Nephron progenitor cell (in vitro differentiated cells): ENCODE data around the gene KLHDC3.

ENCODE experiments used
- DNase-seq: peaks from one replicate; pipeline ENCODE4 v3.0.0; 2021
- H3K27ac Mint-ChIP-seq: 2 replicates; pipeline ENCODE4 v1.8.0; 2021; ENCODE audit warnings: mild to moderate bottlenecking, moderate library complexity, mixed read lengths
- H3K27me3 Mint-ChIP-seq: 2 replicates; pipeline ENCODE4 v1.8.0; 2021; ENCODE audit warnings: mild to moderate bottlenecking, low read depth, mixed read lengths; ENCODE audit not compliant: poor library complexity
- H3K36me3 Mint-ChIP-seq: 2 replicates; pipeline ENCODE4 v1.8.0; 2021; ENCODE audit warnings: low read depth, mixed read lengths
- H3K4me1 Mint-ChIP-seq: 2 replicates; pipeline ENCODE4 v1.8.0; 2021; ENCODE audit warnings: mixed read lengths
- H3K4me3 Mint-ChIP-seq: 2 replicates; pipeline ENCODE4 v1.8.0; 2021; ENCODE audit warnings: mild to moderate bottlenecking, moderate library complexity, mixed read lengths
- H3K9me3 Mint-ChIP-seq: 2 replicates; pipeline ENCODE4 v1.8.0; 2021; ENCODE audit warnings: mild to moderate bottlenecking, moderate library complexity, mixed read lengths
- TF ChIP-seq, protein P1 (sequence below): fragments of 200-600 bp; sonication (generic); IDR thresholded peaks from 2 replicates; pipeline ENCODE4 v1.5.0; 2021; ENCODE audit warnings: antibody characterized with exemption

KLHDC3 gene

DNA sequence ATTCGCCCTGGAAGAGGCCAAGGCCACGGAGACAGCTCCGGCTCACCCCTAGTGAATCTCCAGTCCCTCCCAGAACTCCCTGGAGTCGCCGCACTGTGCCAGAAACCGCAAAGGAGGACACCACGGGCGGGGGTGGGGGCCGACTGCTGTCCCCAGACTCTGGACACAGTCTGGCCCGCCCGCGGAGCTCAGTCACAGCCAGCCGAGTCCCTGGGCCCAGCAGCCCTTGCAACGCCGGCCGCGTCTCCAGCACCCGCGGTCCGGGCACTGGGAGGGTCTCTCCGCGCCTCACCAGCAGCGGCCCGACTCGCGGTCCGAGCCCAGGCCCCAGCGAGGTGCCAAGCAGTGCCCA, 35.6 kb upstream of the KLHDC3 start:
- Mint-ChIP-seq H3K4me1 (peaks cover 23% of the 10 kb centered on the region), H3K4me3 (peak overlapping the region; percentile 87), H3K27me3 (peaks cover 8% of the 10 kb centered on the region), H3K9me3 (no peaks in the 10 kb centered on the region), H3K27ac (no peak overlapping the region), H3K36me3 (peaks cover 21% of the 10 kb centered on the region)
- peak; percentile 59 for DNase-seq
- TF ChIP-seq, protein P1, sequence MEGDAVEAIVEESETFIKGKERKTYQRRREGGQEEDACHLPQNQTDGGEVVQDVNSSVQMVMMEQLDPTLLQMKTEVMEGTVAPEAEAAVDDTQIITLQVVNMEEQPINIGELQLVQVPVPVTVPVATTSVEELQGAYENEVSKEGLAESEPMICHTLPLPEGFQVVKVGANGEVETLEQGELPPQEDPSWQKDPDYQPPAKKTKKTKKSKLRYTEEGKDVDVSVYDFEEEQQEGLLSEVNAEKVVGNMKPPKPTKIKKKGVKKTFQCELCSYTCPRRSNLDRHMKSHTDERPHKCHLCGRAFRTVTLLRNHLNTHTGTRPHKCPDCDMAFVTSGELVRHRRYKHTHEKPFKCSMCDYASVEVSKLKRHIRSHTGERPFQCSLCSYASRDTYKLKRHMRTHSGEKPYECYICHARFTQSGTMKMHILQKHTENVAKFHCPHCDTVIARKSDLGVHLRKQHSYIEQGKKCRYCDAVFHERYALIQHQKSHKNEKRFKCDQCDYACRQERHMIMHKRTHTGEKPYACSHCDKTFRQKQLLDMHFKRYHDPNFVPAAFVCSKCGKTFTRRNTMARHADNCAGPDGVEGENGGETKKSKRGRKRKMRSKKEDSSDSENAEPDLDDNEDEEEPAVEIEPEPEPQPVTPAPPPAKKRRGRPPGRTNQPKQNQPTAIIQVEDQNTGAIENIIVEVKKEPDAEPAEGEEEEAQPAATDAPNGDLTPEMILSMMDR = no peak

- TF ChIP-seq, protein P1 = no peak
- Mint-ChIP-seq H3K36me3 (peaks cover 17% of the 10 kb centered on the region), H3K9me3 (no peaks in the 10 kb centered on the region), H3K27ac (peak within 1 kb of the TSS; percentile 68), H3K27me3 (peaks cover 8% of the 10 kb centered on the region), H3K4me3 (peak within 1 kb of the TSS; percentile 89), H3K4me1 (peaks cover 28% of the 10 kb centered on the region)
- peak; percentile 91 for DNase-seq
Observed at GRCh38 chr6:42978839-42979522, 35.1 kb upstream of the KLHDC3 start, which contains the start of gene PEX6. TSS of gene PEX6 (minus strand) at chr6:42979181. CDS start at chr6:42979150, 31 bp downstream.

- peaks cover 14% of the 10 kb centered on the region for H3K36me3 Mint-ChIP-seq
- H3K27ac Mint-ChIP-seq = peak overlapping the region; percentile 68
- peaks cover 30% of the 10 kb centered on the region for H3K4me1 Mint-ChIP-seq
- no peak for DNase-seq
- H3K4me3 Mint-ChIP-seq = peak overlapping the region; percentile 89
- TF ChIP-seq, protein P1 = no peak
- peaks cover 8% of the 10 kb centered on the region for H3K27me3 Mint-ChIP-seq
- no peaks in the 10 kb centered on the region for H3K9me3 Mint-ChIP-seq
Observed at GRCh38 chr6:42979523-42980177, 34.4 kb upstream of the KLHDC3 start.

GRCh38 chr6:42981836-42982235, 32.2 kb upstream of the KLHDC3 start:
- TF ChIP-seq, protein P1 = no peak
- peaks cover 45% of the 10 kb centered on the region for H3K4me1 Mint-ChIP-seq
- peaks cover 6% of the 10 kb centered on the region for H3K36me3 Mint-ChIP-seq
- H3K27ac Mint-ChIP-seq = no peak overlapping the region
- H3K27me3 Mint-ChIP-seq = peaks cover 8% of the 10 kb centered on the region
- H3K4me3 Mint-ChIP-seq = peak overlapping the region; percentile 0
- no peak for DNase-seq
- no peaks in the 10 kb centered on the region for H3K9me3 Mint-ChIP-seq

DNA sequence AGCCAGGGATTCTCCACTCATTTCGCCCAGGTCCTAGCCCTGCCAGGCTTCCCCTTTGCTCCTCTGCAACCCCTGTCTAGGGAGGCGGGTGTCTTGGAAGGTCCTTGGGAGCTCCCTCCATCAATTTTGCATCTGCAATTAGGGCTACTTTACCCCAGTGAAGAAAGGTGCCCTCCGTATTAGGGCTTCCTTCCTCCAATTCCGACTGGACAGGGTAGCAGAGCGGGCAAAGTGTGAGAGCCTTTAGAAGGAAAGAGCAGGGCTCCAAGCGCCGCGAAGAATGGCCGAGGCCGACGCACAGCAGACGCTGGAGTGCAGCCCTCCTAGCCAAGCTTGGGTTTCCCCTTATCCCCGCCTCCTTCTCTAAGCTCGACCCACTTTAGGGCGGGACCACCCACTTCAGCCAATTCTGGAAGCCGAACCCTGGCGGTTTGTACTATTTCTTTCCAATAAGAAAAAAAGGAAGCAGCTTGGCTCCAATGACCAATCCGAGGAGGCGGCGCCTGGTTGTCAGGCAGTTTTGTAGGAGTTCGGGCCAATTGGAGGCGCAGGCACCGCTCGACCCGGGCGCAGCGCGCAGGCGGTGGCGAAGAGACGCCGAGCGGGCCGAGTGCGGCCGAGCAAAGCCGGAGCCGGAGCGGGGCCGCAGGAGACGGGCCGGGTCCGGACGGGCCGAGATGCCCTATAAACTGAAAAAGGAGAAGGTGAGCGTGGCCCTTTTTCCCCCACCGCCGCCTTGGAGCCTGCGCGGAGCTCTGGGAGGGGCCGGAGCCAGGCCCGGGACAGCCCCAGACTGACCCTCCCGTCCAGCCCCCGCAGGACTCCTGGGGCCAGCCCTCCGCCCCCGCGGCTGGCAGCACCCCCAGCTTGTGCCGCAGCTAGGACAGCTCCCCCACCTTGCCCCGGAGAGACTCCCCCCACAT, 29.8 kb upstream of the KLHDC3 start, which contains the start of gene PPP2R5D:
Gene PPP2R5D (plus strand): TSS at position 570 of the 923 bp plus-strand sequence. CDS start 108 bp downstream, at position 678.
- Mint-ChIP-seq H3K36me3 (peaks cover 3% of the 10 kb centered on the region), H3K27ac (peak within 1 kb of the TSS; percentile 81), H3K9me3 (no peaks in the 10 kb centered on the region), H3K4me1 (peaks cover 54% of the 10 kb centered on the region), H3K27me3 (peaks cover 8% of the 10 kb centered on the region), H3K4me3 (peak within 1 kb of the TSS; percentile 90)
- TF ChIP-seq, protein P1 = no peak
- DNase-seq = peak; percentile 95
